ENCODE measurements around the gene RNF11.

DNA sequence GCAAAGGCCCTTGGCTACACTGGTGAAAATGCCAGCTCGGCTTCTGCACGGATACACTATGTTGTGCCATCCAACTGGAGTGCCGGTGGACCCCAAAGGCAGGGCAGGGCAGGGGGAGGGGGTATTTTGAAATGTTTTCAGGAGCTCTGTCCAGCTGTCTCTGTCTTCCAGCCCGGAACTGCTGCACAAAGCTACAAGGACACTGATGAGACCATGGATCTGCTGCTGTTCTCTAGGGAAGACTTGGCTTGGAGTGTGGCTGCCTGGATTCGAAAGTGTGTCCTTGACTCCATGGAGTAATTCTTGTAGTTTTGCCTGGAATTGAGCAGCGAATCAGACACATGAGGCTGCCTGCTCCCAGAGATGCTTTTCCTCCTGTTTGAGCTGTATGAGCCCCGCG lies 51.9 kb downstream of the RNF11 start:
- no peak for TF ChIP-seq POLR2AphosphoS5 (IDR thresholded peaks at IDR 0.05)
- TF ChIP-seq, protein P1, sequence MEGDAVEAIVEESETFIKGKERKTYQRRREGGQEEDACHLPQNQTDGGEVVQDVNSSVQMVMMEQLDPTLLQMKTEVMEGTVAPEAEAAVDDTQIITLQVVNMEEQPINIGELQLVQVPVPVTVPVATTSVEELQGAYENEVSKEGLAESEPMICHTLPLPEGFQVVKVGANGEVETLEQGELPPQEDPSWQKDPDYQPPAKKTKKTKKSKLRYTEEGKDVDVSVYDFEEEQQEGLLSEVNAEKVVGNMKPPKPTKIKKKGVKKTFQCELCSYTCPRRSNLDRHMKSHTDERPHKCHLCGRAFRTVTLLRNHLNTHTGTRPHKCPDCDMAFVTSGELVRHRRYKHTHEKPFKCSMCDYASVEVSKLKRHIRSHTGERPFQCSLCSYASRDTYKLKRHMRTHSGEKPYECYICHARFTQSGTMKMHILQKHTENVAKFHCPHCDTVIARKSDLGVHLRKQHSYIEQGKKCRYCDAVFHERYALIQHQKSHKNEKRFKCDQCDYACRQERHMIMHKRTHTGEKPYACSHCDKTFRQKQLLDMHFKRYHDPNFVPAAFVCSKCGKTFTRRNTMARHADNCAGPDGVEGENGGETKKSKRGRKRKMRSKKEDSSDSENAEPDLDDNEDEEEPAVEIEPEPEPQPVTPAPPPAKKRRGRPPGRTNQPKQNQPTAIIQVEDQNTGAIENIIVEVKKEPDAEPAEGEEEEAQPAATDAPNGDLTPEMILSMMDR (IDR thresholded peaks at IDR 0.05): no peak

Data from prostate gland (tissue), 2 donors.